ENCODE data around the gene SNX21.
"Not testable (repeated sequence)": the region's sequence is repeated elsewhere in the genome, so short reads cannot be mapped to it uniquely, and the experiment has no call there.

Gene SNX21

GRCh38 chr20:45823949-45824835 lies 9.4 kb upstream of the SNX21 start:
- DNase-seq: peak; percentile 69

- DNase-seq: no peak
Observed at GRCh38 chr20:45826381-45827019, 7.1 kb upstream of the SNX21 start.

- no peak for DNase-seq
Observed at GRCh38 chr20:45827030-45827652, 6.5 kb upstream of the SNX21 start, which contains the start of gene TNNC2. Gene TNNC2 (minus strand): TSS chr20:45827312. CDS start chr20:45827248, 64 bp downstream.

- DNase-seq: no peak
Observed at GRCh38 chr20:45827712-45828111, 5.9 kb upstream of the SNX21 start.

GRCh38 chr20:45828589-45828988 lies 5.0 kb upstream of the SNX21 start:
- no peak for DNase-seq

GRCh38 chr20:45829673-45830106 lies 3.9 kb upstream of the SNX21 start:
- not testable (repeated sequence) for DNase-seq

- no peak for DNase-seq
Observed at GRCh38 chr20:45832619-45833018, 980 bp upstream of the SNX21 start.

- DNase-seq: peak; percentile 86
Observed at GRCh38 chr20:45833883-45834796, 541 bp downstream of the SNX21 start.

GRCh38 chr20:45834797-45835161 lies 1.2 kb downstream of the SNX21 start:
- DNase-seq: no peak

GRCh38 chr20:45835329-45835765 lies 1.7 kb downstream of the SNX21 start:
- no peak for DNase-seq

GRCh38 chr20:45835825-45836224 lies 2.2 kb downstream of the SNX21 start:
- no peak for DNase-seq

- DNase-seq: no peak
Observed at GRCh38 chr20:45836841-45837240, 3.2 kb downstream of the SNX21 start.

- DNase-seq: no peak
Observed at GRCh38 chr20:45840700-45841198, 7.2 kb downstream of the SNX21 start.

GRCh38 chr20:45841407-45842129 lies 8.0 kb downstream of the SNX21 start:
- DNase-seq: no peak

GRCh38 chr20:45842169-45842812 lies 8.7 kb downstream of the SNX21 start:
- no peak for DNase-seq

- no peak for DNase-seq
Observed at GRCh38 chr20:45843506-45843905, 9.9 kb downstream of the SNX21 start.

GRCh38 chr20:45845452-45845851 lies 11.9 kb downstream of the SNX21 start:
- no peak for DNase-seq

GRCh38 chr20:45848421-45848820 lies 14.8 kb downstream of the SNX21 start:
- DNase-seq: no peak

- DNase-seq: no peak
Observed at GRCh38 chr20:45848969-45849582, 15.5 kb downstream of the SNX21 start.

GRCh38 chr20:45850238-45850637 lies 16.6 kb downstream of the SNX21 start:
- DNase-seq: no peak

- DNase-seq: no peak
Observed at GRCh38 chr20:45850926-45851325, 17.3 kb downstream of the SNX21 start.

Measured in 8988T (cell line).